ENCODE measurements around the gene OAS2. TPM values are rescaled to one million over a fixed set of nuclear protein-coding genes. Genes with fewer than 3 reads are reported as not detected.
"Not testable (repeated sequence)": the region's sequence is repeated elsewhere in the genome, so short reads cannot be mapped to it uniquely, and the experiment has no call there.

OAS2 gene
- total RNA-seq, 3 donors from 2014 or later (not counting 1 experiment from before 2014, with no cell fraction given) = 29.0 to 56.3 (median 48.2) TPM

GRCh38 chr12:112988224-112988623 is 9.9 kb downstream of the OAS2 start:
- Histone ChIP-seq H3K4me3 (ENCODE audit: low read length) (no peak overlapping the region), H3K36me3 (ENCODE audit: control insufficient read depth, insufficient read depth, low read length) (peaks cover 56% of the 10 kb centered on the region), H3K27ac (ENCODE audit: low read length) (no peak overlapping the region), H3K27me3 (ENCODE audit: control insufficient read depth, insufficient read depth, low read length) (no peaks in the 10 kb centered on the region), H3K9me3 (ENCODE audit: control insufficient read depth, insufficient read depth, low read length) (no peaks in the 10 kb centered on the region), H3K4me1 (ENCODE audit: control insufficient read depth, insufficient read depth, low read length) (peaks cover 6% of the 10 kb centered on the region)
- peaks cover 26% of the 10 kb centered on the region for H3K36me3 Mint-ChIP-seq
- peak in 1 of 2 donors; percentile 20 for DNase-seq
- TF ChIP-seq, protein P1, sequence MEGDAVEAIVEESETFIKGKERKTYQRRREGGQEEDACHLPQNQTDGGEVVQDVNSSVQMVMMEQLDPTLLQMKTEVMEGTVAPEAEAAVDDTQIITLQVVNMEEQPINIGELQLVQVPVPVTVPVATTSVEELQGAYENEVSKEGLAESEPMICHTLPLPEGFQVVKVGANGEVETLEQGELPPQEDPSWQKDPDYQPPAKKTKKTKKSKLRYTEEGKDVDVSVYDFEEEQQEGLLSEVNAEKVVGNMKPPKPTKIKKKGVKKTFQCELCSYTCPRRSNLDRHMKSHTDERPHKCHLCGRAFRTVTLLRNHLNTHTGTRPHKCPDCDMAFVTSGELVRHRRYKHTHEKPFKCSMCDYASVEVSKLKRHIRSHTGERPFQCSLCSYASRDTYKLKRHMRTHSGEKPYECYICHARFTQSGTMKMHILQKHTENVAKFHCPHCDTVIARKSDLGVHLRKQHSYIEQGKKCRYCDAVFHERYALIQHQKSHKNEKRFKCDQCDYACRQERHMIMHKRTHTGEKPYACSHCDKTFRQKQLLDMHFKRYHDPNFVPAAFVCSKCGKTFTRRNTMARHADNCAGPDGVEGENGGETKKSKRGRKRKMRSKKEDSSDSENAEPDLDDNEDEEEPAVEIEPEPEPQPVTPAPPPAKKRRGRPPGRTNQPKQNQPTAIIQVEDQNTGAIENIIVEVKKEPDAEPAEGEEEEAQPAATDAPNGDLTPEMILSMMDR (IDR thresholded peaks at IDR 0.05) = no peak
- no peak overlapping the region for H3K4me3 Mint-ChIP-seq
- ATAC-seq = peak in 1 of 3 donors; percentile 18
- 21% methylated on average over 3 of the region's 3 CpGs for WGBS (ENCODE audit: insufficient coverage)
- peaks cover 39 to 53% of the 10 kb centered on the region in 2 donors for H3K4me1 Mint-ChIP-seq
- peaks cover 2 to 8% of the 10 kb centered on the region in 2 donors for H3K9me3 Mint-ChIP-seq
- intact Hi-C loops (cut with micrococcal nuclease) = no loop called here
- H3K27ac Mint-ChIP-seq = peak overlapping the region; percentile 63 to 68
- H3K27me3 Mint-ChIP-seq (ENCODE audit: low read depth in 2 of 2) = no peaks in the 10 kb centered on the region

DNA sequence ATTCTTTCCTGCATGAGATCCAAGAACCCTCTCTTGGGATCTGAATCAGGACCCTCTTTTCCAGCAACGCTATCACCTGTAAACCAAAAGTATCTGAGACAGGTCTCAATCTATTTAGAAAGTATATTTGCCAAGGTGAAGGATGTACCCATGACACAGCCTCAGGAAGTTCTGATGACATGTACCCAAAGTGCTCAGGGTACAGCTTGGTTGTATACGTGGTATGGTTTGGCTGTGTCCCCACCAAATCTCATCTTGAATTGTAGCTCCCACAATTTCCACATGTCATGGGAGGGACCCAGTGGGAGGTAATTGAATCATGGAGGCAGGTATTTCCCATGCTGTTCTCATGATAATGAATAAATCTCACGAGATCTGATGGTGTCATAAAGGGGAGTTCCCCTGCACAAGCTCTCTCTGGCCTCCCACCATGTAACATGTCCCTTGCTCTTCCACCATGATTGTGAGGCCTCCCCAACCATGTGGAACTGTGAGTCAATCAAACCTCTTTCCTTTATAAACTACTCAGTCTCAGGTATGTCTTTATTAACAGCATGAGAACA is 10.6 kb downstream of the OAS2 start:
- H3K9me3 ChIP-seq (ENCODE audit: control insufficient read depth, insufficient read depth, low read length); H3K9me3 Mint-ChIP-seq; H3K27ac ChIP-seq (ENCODE audit: low read length); H3K4me3 ChIP-seq (ENCODE audit: low read length); ATAC-seq; DNase-seq; H3K27me3 ChIP-seq (ENCODE audit: control insufficient read depth, insufficient read depth, low read length); H3K4me1 ChIP-seq (ENCODE audit: control insufficient read depth, insufficient read depth, low read length); H3K27me3 Mint-ChIP-seq (ENCODE audit: low read depth in 2 of 2); H3K4me3 Mint-ChIP-seq; intact Hi-C loops (cut with micrococcal nuclease): not testable (repeated sequence)
- Mint-ChIP-seq H3K4me1 (peaks cover 32 to 47% of the 10 kb centered on the region in 2 donors), H3K27ac (peak overlapping the region; percentile 63 to 68), H3K36me3 (peaks cover 26% of the 10 kb centered on the region)
- 94% methylated on average over 2 of the region's 3 CpGs for WGBS (ENCODE audit: insufficient coverage)
- peaks cover 56% of the 10 kb centered on the region for H3K36me3 ChIP-seq (ENCODE audit: control insufficient read depth, insufficient read depth, low read length)

- Mint-ChIP-seq H3K9me3 (peaks cover 0 to 5% of the 10 kb centered on the region in 2 donors), H3K36me3 (peaks cover 23% of the 10 kb centered on the region), H3K27me3 (ENCODE audit: low read depth in 2 of 2) (no peaks in the 10 kb centered on the region), H3K4me1 (peaks cover 23 to 38% of the 10 kb centered on the region in 2 donors), H3K27ac (peak overlapping the region; percentile 63 to 68), H3K4me3 (no peak overlapping the region)
- peaks cover 6% of the 10 kb centered on the region for H3K4me1 ChIP-seq (ENCODE audit: control insufficient read depth, insufficient read depth, low read length)
- ATAC-seq = no peak
- 100% methylated on average over 1 of the region's 1 CpG for WGBS (ENCODE audit: insufficient coverage)
- TF ChIP-seq, protein P1 (IDR thresholded peaks at IDR 0.05) = no peak
- H3K9me3 ChIP-seq (ENCODE audit: control insufficient read depth, insufficient read depth, low read length) = no peaks in the 10 kb centered on the region
- DNase-seq = no peak
- no peak overlapping the region for H3K27ac ChIP-seq (ENCODE audit: low read length)
- H3K4me3 ChIP-seq (ENCODE audit: low read length) = no peak overlapping the region
- intact Hi-C loops (cut with micrococcal nuclease) = no loop called here
- no peaks in the 10 kb centered on the region for H3K27me3 ChIP-seq (ENCODE audit: control insufficient read depth, insufficient read depth, low read length)
- peaks cover 53% of the 10 kb centered on the region for H3K36me3 ChIP-seq (ENCODE audit: control insufficient read depth, insufficient read depth, low read length)
Measured at GRCh38 chr12:112989806-112990205, 11.5 kb downstream of the OAS2 start.

GRCh38 chr12:112992541-112993398 is 14.5 kb downstream of the OAS2 start:
- H3K27ac ChIP-seq (ENCODE audit: low read length) = no peak overlapping the region
- H3K36me3 Mint-ChIP-seq = peaks cover 33% of the 10 kb centered on the region

More at GRCh38 chr12:112992541-112993398, 14.5 kb downstream of the OAS2 start:
- Mint-ChIP-seq H3K9me3 (no peaks in the 10 kb centered on the region), H3K4me1 (peaks cover 11 to 23% of the 10 kb centered on the region in 2 donors), H3K4me3 (no peak overlapping the region), H3K27ac (no peak overlapping the region), H3K27me3 (ENCODE audit: low read depth in 2 of 2) (no peaks in the 10 kb centered on the region)
- TF ChIP-seq, protein P1 (IDR thresholded peaks at IDR 0.05) = peak; percentile 73
- no CpG with 5 or more reads among the region's 2 CpGs for WGBS (ENCODE audit: insufficient coverage)
- ATAC-seq (peak; percentile 52 to 79 (median 74)), DNase-seq (peak; percentile 28 to 76)
- Histone ChIP-seq H3K36me3 (ENCODE audit: control insufficient read depth, insufficient read depth, low read length) (peaks cover 69% of the 10 kb centered on the region), H3K4me1 (ENCODE audit: control insufficient read depth, insufficient read depth, low read length) (no peaks in the 10 kb centered on the region), H3K4me3 (ENCODE audit: low read length) (no peak overlapping the region), H3K27me3 (ENCODE audit: control insufficient read depth, insufficient read depth, low read length) (no peaks in the 10 kb centered on the region), H3K9me3 (ENCODE audit: control insufficient read depth, insufficient read depth, low read length) (no peaks in the 10 kb centered on the region)
- intact Hi-C loops (cut with micrococcal nuclease) = no loop called here
